NOMO-1 treated with DMSO at 0.1 percent for 48 hours (cell line): ENCODE results near the gene CASZ1.
A peak's percentile ranks its signal among the peaks of the same experiment; 100 is the strongest.

Source experiments
- DNase-seq: peaks from one replicate; lab custom pipeline; 2025; ENCODE audit not compliant: unreplicated experiment; lab: John Stamatoyannopoulos, UW

Gene CASZ1

DNA sequence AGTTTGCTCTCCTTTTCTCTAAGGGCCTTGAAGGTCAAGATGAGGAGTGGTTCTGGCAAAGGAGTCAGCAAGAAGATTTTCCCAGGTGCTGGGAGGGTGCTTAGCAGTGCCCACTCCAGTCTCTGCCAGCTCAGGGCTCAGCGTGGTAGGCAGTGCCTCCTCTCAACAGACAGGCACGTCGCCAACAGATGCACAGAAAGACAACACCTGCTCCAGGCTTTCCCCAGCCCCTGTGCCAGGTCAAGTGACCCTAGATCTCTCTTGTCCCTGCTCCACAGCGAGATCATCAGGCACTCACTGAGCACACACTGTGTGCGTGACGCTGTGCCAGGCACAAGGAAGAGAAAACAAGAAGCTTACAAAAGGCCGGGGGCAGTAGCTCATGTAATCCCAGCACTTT is 86.0 kb downstream of the CASZ1 start:
- no peak for DNase-seq

DNA sequence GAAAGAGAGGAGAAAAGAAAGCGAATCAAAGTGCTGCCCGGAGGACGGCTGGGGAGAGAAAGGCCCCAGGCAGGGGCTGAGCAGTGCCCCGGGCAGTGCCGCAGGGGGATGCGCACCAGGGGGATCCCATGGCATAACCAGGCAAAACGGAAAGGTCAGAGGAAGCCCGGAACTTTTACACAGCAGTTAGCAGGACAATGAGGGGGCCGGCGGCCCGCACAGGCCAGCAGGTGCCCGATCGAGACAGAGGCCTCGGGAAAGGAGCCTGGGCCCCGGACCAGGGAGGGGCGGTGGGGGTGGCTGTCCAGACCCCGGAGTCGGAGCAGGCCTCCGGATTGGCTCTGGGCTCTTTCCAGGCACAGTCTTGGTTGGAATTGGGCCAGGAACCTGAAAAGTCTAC is 86.8 kb downstream of the CASZ1 start:
- no peak for DNase-seq

DNA sequence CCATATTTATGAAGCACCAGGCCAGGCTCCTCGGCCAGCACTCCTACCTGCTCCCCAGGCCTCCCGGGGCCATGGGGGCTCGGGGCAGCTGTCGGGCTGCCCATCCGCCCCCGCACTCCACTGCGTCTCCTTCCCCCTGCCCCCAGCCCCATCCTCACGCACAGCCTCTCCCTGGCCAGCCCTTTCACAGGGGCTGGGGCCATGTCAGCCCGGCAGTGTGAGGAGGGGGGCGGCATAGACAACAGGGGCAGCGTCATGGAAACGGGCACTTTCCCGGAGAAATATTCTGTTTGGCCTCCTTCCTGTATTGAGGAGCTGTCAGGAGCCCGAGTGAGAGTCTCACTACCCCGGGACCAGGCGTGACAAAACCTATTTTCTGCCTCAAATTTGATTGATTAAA is 87.3 kb downstream of the CASZ1 start:
- DNase-seq, result no peak

DNA sequence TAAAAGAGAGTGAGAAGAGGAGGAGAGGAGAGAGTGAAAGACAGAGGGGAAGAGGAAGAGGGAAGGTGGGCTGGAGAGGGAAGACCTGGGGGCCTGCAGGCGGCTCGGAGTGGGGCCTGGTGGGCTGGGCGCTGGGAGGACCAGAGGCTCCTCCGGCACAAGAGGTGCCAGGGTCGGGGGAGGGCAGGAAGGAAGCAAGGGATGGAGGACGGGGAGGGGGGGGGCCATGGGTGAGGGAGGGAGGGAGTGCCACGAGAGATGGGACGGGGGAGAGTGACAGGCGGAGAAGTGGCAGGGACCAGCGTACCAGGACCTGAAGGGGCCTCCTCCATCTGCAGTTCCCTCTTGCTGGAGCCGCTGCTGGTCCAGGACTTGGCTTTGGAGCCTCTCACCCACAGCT is 87.7 kb downstream of the CASZ1 start:
- DNase-seq, result no peak

DNA sequence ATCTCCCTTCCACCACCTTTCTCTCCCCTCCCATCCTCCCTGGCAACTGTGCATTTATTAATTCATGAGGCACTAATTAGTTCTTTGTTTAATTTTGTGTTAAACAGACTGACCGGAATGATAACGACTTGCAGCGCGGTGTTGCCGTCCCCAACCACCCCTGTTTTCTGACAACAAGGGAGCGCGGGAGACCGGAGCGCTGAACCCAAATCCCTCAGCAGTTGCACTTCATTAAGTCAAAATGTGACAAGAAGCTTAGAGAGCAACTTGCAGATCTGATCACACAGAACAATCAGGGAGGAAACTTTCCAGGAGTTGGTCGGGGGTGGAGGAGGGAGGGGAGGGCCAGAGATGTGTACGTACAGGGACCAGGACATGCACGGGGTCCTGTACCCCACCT is 89.2 kb downstream of the CASZ1 start:
- no peak for DNase-seq

DNA sequence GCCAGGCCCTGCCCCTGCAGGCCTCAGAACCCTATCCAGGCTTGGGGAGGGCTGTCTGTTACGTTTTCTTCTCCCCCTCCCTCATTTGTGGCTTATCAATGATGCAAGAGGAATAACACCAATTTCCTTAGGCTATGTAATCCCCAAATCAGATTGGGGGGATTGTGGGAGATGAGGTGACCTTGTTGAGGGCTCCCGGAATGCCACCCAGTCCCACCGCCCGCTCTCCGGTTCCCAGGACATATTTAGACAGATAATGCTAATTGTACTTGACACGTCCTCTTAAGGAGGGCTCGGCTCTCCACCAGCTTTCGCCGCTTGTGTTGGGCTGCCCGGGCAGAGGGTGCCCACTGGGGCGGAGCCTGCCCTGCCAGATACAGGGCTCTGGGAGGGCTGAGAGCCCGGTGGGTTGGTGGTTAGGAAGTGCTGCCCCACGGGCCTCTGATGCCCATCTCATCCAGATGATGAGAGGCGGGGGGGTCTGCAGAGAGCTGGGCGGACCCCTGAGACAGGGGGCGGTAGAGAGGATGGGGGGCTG is 90.0 kb downstream of the CASZ1 start:
- no peak for DNase-seq

DNA sequence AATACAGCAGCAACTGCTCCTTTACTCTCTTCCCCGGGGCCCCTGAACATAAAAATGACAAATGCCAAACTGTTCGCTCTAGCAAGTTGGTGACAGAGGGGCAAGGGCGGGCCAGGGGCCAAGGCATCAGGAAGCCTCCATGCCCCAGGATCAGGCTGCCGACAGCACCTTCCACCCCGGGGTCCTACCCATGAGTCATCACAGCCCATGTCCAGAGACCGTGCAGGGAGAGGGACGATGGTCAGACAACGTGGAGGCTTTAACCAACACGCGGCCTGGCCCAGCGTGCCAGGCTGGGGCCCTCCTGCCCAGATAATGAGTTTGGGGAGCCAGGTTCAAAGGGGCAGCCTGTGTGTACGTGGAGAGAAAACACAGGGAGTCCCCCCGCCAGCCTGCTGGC is 90.5 kb downstream of the CASZ1 start:
- DNase-seq, result no peak

DNA sequence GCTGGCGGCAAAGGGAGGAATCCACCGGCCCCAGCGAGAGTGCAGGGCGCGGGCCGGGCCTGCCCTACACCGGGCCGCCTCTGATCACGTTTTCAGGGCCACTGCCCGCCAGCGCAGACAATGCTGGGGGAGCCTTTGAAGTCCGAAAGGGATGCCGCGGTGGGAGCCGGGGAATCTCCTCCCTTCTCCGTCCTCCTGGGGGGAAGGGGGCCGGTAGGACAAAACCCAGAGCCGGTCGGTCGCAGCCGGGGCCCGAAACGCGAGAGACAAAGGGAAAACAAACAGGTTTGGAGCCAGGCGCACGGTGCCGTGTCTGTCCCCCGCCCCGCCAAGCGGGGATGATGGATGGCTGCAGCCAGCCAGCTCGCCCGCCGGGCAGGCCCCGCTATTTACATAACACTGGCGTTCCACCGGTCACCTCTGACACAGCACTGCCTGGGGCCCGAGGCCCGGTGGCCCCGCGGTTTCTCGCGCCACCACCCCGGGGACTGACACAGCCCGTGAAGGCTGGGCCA is 92.0 kb downstream of the CASZ1 start:
- no peak for DNase-seq

DNA sequence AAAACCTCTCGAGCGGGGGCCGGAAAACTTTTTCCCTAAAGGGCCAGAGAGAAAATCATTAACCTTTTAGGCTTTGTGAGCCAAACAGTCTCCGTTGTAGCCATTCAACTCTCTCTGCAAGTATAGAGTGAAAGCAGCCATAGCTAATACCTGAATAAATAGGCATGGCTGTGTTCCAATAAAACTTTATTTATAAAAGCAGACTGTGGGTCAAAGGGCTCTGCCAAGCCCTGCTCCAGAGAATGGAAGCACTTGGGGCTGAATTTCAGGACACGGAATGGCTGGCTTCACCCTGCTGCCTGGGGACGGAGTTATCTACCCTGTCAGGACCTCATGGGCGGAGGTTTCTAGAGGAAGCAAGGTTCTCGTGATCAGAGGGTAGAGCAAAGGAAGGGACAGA is 92.7 kb downstream of the CASZ1 start:
- DNase-seq, result no peak

DNA sequence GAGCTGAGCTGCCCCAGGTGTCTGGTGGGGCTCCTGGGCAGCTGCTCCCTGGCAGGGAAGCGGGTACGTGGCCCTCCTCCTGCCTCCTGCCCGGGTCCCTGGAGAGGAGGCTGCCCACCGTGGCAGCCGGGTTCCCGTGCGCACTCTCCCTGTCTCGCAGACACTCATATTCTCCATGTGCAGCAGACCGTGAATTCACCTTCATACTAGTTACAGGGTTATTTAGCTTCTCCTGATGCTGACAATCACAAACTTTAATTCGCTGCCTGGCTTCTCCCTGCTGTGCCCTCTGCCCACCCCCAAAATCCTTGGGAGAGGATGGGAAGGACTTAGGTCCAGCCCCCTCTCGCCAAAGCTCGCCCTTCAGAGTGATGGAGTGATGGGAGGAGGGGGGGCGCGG is 95.3 kb downstream of the CASZ1 start:
- DNase-seq, result no peak

DNA sequence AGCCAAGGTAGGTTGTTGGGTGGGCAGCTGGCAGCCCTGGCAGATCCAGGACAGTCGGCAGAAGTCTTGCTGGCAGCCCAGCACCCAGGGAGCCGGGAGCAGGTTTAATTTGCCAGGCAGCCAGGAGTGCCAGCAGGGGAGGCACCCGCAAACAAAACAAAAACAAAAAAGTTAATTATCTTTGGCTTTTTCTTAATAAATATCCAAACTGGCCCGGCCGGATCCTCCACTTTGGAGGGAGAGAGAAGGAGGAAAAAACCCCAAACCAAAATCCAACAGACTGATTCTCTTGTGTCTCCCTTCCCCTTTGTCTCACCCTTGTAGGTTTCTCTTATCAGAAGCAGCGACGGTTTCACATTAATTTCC is 97.0 kb downstream of the CASZ1 start:
- DNase-seq, result no peak

DNA sequence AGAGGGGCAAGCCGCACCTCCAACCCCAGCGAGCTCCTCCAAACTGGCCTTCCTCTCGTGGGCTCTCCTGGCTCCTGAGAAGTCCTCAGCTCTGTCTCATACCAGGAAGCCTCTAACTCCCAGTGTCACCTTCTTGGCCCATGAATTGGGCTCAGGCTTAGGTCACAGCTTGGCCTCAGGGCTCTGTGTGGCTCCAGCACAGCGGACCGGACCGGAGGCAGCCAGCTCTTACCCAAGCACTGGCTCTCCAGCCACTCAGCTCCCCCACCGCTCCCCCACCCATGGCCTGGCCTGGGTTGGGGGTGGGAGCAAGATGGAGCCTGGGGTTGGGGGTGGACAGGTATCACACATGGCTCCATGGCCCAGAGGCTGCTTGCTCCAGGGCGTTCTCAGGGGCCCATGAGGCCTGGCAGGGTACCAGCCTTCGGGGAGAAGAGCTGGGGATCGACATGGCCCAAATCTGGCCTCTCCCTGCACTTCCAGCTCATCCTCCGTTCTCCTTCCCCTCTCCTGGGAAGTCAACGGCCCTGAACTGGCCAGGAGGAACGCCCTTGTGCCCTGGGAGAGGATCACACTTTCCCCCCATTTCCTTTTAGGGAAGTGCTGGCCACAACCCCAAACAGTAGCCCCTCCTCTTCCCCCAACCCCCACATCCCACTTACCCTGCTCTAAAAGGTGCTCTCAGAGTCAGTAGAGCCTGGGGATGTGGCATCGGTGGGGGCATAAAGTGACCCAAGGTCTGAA is 97.5 kb downstream of the CASZ1 start:
- DNase-seq, result no peak

DNA sequence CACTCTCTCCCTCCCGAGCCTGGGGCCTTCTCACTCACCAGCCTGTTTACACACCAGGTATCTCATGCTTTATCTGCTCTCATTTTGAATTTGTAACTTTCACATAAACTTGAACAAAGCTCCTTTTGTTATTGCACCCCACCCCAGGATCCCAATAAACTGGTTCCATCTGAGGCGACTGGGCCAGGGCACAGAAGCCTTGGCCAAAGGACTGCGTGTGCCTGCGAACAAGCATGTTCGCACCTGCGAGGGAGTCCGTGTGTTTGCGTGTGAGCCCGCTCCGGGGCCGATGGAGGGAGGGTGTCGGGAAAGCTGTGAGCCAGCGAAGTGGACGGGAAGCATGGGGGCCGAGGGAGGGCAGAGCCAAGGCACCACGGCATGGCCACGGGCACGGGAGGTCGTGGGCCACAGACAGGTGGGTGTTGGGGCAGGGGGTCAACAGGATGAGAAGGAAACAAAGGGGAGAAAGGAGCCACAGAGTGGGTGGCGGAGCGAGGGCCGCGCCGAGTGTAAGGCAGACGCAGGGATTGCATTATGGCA is 98.8 kb downstream of the CASZ1 start:
- DNase-seq, result no peak

DNA sequence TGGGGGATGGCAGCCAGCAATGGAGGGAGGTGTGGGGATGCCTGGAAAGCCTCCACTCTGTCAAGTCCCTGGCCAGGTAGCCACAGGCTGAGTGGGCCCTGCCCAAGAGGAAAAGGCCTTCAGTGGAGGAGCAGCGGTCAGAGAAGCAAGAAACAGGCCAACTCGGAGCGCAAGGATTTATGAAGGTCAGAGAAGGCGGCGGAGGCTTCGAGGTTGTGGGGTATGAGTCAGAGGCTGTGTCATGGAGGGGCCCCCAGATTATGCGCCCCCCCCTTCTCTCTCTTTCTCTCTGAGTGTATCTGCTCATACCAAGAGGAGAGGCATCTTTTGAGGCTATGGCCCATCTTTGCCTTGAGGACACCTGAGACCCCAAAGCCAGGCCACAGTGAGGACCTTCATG is 99.5 kb downstream of the CASZ1 start:
- no peak for DNase-seq

DNA sequence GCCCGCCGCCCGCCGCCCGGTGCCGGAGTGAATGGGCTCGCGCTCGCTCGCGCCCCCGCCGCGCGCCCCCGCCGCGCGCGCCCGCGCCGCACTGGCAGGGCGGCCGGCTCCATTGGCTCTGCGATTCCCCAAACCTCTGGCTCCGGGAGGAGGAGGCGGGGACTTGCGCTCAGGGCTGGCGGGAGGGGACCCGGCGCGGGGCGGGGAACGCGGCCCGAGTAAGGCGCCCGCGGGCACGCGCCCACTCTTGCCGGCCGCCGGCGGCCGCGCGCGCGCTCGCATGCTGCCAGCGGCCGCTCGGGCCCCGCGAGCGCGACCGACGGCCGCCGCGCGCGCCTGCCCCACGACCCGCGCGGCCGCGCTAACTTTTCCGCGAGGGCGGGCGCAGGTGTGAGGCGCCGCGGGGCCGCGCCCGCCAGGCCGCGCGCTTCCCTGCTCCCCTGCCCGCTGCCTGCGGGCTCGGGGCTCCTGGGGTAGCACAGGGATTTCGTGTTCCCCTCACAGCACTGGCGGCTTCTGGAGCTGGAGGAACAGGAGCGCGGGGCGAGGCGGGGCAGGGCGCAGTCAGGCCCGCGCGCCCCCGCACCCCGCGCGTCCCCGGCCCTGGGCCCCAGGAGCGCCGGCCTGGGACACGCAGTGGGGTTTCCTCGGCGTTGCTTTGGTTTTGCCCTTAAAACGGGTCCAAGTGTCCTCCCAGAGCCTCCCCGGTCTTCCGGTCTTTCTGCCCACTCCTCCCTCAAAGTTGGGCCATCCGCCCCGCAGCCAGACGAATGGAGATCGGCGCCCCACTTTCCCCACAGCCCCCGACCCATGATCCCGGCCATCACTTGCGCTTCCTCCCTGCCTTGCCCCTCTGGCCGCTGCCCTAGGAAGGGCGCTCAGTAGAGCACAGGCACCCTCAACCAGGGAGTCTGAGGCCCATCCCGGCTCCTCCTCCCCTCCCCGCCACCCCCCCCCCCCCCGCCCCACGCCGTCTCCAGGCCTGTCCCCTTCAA is 101.5 kb downstream of the CASZ1 start:
- DNase-seq, result peak; percentile 73

DNA sequence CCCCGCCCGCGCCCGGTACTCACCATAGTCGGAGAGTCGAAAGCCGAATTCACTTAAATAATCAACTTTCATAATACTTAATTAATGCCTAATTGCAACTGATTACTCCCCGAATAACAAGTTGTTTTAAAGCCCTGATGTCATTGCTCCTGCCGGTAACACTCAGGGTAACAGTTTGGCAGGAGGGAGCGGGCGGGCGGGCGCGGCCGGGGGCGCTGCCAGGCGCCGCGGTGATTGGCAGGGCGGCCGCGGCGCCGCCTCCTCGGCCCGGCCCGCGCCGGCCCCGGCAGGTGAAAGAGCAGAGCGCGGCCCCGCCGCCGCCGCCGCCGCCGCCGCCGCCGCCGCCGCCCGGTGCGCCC is 102.2 kb downstream of the CASZ1 start:
- peak; percentile 40 for DNase-seq

DNA sequence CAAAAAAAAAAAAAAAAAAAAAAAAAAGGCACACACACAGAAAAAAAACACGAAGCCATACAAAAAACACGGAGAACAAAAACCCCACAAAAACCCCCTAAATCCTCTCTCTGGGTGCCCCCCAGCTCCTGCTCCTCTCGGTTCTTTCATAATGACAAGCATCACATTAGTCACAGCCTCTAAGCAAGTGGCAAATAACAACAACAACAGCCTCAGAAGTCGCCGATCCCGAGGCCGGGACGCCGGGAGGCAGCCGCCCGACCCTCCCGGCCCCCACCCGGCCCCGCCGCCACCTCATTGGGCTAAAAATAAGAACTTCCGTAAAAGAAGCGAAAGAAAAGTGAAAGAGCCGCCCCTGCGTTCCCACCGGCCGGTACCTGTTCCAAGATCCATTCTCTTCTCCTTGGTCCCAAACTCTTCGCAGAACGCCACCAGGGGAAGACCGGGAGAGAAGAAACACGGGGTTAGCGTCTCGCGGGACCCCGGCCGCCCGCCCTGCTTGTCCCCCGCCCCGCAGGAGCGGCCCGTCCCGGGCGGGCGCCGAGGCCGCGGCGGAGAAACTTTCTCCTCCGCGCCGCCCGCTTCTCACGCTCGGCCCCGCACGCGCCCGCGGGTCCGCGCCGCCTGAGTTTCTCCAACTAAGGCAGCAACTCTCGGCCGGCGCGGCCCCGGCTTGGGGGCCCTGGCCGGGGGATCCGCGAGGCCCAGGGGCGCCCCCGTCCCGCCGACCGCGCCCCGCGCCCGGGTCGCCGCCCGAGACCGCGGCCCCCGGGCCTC is 102.8 kb downstream of the CASZ1 start:
- peak; percentile 29 for DNase-seq

DNA sequence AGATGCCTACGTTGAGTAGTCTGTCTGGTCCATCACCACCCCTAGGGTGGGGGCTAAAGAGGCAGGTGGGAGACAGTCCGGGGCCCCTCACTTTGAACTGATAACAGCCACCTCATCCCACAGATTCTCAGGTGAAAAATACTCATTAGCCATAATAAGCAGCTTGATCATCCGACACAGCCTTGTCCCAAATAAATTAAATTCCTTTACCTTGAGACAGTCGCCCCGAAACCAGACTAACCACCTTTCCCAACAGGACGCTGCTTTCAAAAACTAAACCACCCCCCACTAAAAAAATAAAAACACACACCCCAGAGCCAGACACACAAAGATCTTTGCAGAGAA is 103.3 kb downstream of the CASZ1 start:
- no peak for DNase-seq

DNA sequence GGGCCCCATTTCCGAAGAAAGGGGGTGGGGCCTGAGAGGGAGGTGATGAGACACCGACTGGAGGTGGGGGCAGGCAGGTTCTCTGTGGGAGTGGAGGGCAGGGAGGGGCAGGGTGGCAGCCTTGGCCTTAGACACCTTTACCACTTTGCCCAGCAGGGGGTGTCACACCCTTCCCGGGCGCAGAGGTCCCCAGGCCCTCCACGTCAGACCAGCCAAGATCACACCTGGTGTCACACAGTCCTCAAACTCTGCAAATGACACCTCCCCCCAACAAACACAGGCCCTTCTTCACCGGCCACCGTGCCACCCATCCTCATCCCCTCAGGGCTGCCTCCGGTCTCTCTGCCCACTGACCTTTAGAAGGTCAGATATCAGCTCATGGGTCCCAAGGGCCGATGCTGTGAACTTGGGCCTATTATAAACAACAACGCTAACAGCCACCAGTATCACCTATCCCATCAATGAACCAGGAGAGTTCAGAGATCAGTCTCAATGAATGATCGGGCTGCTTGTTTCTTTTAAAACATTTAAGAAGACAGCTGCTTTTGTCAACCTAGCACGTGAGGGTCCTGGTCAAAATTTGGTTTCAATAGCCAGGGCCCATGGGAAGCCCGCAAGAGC is 103.9 kb downstream of the CASZ1 start:
- peak; percentile 3 for DNase-seq

DNA sequence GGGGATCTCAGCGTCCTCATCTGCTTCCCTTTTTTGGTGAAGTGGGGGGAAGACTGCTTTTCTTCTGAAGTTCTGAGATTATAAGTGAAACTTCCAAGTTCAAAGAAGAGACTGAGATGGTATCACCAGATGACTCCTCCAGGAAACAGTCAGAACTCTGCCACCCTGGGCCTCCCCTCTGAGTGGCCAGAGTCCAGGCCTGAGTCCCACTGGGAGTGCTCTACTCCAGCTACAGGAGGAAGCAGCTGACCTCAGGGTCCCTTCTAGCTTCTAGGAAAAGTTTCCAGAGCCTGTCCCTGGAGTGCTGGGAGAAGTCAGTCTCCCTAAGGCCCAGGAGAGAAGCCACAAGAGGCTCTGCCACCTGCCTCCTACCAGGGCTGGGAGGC is 104.7 kb downstream of the CASZ1 start:
- no peak for DNase-seq
